Prostate gland (tissue), 2 donors: ENCODE measurements around the gene GRID1. TPM values are rescaled to one million over a fixed set of nuclear protein-coding genes. Genes with fewer than 3 reads are reported as not detected.

Source experiments
- DNase-seq: peaks from one replicate; pipeline ENCODE4 v3.0.0-alpha.2; 2019; ENCODE audit warnings: low spot score
- H3K27ac ChIP-seq, 2 donors: fragments of 200-600 bp; sonication (generic); 2 replicates each; pipeline ENCODE4 v1.5.1; 2017 to 2019
- H3K27me3 ChIP-seq: fragments of 200-600 bp; sonication (generic); replicated peaks from 2 replicates; pipeline ENCODE4 v1.5.1; 2019; ENCODE audit not compliant: insufficient read depth
- H3K36me3 ChIP-seq, 2 donors: fragments of 200-600 bp; sonication (generic); 1 replicate in 1 of 2; 2 replicates in 1 of 2; pipeline versions ENCODE4 v1.5.1 to v1.8.1; 2017 to 2019
- H3K4me1 ChIP-seq: fragments of 200-600 bp; sonication (generic); replicated peaks from 2 replicates; pipeline ENCODE4 v1.5.1; 2019
- H3K4me3 ChIP-seq, 2 donors: fragments of 200-600 bp; sonication (generic); 2 replicates each; pipeline ENCODE4 v1.5.1; 2017 to 2019
- H3K9me3 ChIP-seq: fragments of 200-600 bp; sonication (generic); 2 replicates; pipeline ENCODE4 v1.5.1; 2017
- CTCF ChIP-seq, 4 experiments: fragments of 200-600 bp in 2 of 4; fragments of 450-650 bp in 2 of 4; sonication (generic) in 2 of 4; IDR thresholded peaks; 1 replicate in 3 of 4; 2 replicates in 1 of 4; pipeline ENCODE4 v1.5.1; 2016 to 2019; ENCODE audit warnings: antibody characterized with exemption in 4 of 4, mild to moderate bottlenecking in 2 of 4, moderate library complexity in 2 of 4
- POLR2A ChIP-seq: fragments of 450-650 bp; IDR thresholded peaks from one replicate; pipeline ENCODE4 v1.6.1; 2016; ENCODE audit warnings: antibody characterized with exemption, mild to moderate bottlenecking
- POLR2AphosphoS5 ChIP-seq: sonication (generic); formaldehyde crosslinking; IDR thresholded peaks from one replicate; pipeline ENCODE4 v1.6.1; 2017; ENCODE audit warnings: antibody characterized with exemption
- WGBS: methylation state at CpG from one replicate; pipeline ENCODE4 v1.1.5; 2018; 5-methylcytosine and 5-hydroxymethylcytosine counted together
- intact Hi-C: fragments of 100-400 bp; cut with DNase I; formaldehyde crosslinking; loops from one replicate; pipeline ENCODE4 v1.14.2; 2022
- total RNA-seq, 2 donors: library from RNA; depleted of rRNA; stranded (reverse); fragments of >200 nt; gene quantifications; one replicate each; pipeline ENCODE4 v1.1.0, GENCODE V29; 2016

GRID1 gene
- total RNA-seq, 2 donors from 2014 or later = 1.0 to 10.0 TPM

DNA sequence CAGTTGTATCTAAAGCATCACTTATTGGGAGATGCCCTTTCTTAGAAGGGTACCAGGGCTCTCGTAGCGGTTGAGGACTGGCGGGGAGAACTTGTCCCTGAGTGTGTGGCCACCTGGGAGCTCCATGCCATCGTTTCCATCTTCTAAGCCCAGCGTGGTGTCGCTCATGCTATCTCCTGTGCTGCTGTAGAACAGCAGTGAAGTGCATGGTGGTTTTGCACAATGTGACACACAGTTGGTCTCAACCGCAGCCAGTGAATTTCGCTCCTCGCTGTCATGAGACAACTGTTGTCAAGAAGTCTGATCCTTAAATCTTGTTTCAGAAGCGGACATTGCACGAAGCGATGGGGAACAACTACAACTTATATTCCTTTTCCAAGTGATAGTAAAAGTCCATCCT, 283.4 kb downstream of the GRID1 start:
- 85% methylated on average over 12 of the region's 12 CpGs for WGBS
- Histone ChIP-seq H3K36me3 (no peaks in the 10 kb centered on the region), H3K9me3 (no peaks in the 10 kb centered on the region), H3K4me3 (no peak overlapping the region), H3K27ac (no peak overlapping the region), H3K4me1 (no peaks in the 10 kb centered on the region), H3K27me3 (no peaks in the 10 kb centered on the region)
- intact Hi-C loops = no loop called here
- DNase-seq = no peak
- TF ChIP-seq POLR2A = no peak
- no peak for TF ChIP-seq POLR2AphosphoS5
- TF ChIP-seq CTCF (IDR thresholded peaks at IDR 0.05) = no peak

- Histone ChIP-seq H3K36me3 (no peaks in the 10 kb centered on the region), H3K4me1 (no peaks in the 10 kb centered on the region), H3K4me3 (no peak overlapping the region), H3K27ac (no peak overlapping the region), H3K9me3 (no peaks in the 10 kb centered on the region), H3K27me3 (no peaks in the 10 kb centered on the region)
- intact Hi-C loops = no loop called here
- TF ChIP-seq POLR2AphosphoS5 = no peak
- no peak for TF ChIP-seq CTCF (IDR thresholded peaks at IDR 0.05)
- TF ChIP-seq POLR2A = no peak
- no peak for DNase-seq
- 82% methylated on average over 3 of the region's 3 CpGs for WGBS
Measured at GRCh38 chr10:86082556-86082955, 284.0 kb downstream of the GRID1 start.

DNA sequence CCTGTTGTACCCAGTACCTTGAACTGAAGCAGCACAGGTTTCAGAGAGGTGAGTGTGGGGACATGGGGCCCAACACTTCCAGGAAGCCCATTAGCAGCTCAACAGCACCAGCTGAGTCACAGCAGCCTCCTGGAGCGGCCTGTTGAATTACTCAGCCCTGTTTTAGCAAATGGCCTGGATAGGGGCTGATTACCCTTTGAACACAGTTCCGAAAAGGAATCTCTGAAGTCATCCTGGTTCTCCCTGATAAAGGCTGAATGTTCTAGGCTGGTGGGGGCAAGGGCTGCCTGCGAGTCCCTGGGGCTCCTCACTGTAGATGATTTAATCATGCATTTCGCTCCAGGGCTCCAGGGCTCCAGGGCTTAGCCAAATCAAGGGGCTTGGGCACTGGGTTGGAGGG, 287.5 kb downstream of the GRID1 start:
- intact Hi-C loops = no loop called here
- H3K27me3 ChIP-seq = no peaks in the 10 kb centered on the region
- H3K27ac ChIP-seq = no peak overlapping the region
- no peaks in the 10 kb centered on the region for H3K36me3 ChIP-seq
- DNase-seq = no peak
- no peaks in the 10 kb centered on the region for H3K9me3 ChIP-seq
- 66% methylated on average over 4 of the region's 4 CpGs for WGBS
- TF ChIP-seq CTCF (IDR thresholded peaks at IDR 0.05) (no peak), POLR2A (no peak), POLR2AphosphoS5 (no peak)
- H3K4me3 ChIP-seq = no peak overlapping the region
- H3K4me1 ChIP-seq = no peaks in the 10 kb centered on the region

DNA sequence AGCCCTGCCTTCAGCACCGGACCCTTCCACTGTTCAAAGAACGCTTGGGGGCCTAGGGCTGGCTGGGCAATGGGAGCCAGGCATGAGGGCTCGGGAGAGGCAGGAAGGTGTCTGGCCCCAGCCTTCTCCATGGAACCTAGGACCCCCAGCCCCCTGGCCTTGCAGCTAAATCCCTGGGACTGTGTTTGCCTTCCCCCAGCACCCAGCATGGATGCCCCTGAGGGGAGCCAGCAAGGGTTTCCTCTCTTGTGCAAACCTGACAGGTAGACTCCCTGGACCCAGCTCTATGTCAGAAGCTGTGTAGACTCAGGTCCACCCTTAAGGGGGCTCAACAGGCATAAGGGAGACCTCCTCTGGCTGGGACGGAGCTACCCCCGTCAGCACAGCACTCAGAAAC, 288.0 kb downstream of the GRID1 start:
- H3K4me3 ChIP-seq = no peak overlapping the region
- WGBS = 61% methylated on average over 5 of the region's 5 CpGs
- H3K27me3 ChIP-seq = no peaks in the 10 kb centered on the region
- TF ChIP-seq CTCF (IDR thresholded peaks at IDR 0.05) (no peak), POLR2AphosphoS5 (no peak), POLR2A (no peak)
- H3K36me3 ChIP-seq = no peaks in the 10 kb centered on the region
- H3K27ac ChIP-seq = no peak overlapping the region
- intact Hi-C loops = no loop called here
- H3K4me1 ChIP-seq = no peaks in the 10 kb centered on the region
- no peak for DNase-seq
- no peaks in the 10 kb centered on the region for H3K9me3 ChIP-seq

DNA sequence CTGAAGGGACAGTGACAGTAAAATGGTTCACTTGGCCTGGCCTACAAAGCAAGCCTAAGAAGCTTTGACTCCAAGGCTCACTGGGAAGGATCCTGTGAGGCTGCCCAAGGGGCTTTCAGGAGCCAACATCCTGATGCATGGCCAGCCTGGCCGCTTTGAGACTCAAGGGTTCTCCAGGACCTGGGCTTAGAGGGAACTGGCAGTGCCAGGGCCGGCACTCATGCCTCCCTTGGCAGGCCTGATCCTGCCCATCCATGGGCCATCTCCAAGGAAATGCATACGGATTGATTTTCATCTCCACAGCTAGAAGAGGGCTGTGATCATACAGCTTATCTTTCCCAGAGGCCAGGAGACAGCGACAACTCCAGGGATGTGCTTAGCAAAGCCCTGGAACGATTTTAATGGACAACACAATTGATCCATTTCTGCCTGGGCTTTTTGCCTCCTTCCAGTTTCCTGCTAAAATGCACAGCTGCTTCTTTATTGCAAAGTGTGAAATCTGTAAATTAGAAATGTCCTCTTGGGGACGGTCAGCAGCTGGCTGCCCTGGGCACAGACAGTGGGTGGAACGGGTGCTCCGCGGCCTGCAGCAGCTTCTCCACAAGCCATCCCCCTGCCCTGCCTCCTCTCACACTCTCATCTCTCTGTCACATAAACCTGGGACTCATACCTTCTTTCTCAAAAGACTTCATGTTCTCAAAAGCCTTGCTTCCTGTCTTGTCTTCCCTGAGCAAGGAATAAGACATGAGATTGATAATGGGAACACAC, 288.5 kb downstream of the GRID1 start:
- DNase-seq = no peak
- Histone ChIP-seq H3K4me3 (no peak overlapping the region), H3K36me3 (no peaks in the 10 kb centered on the region), H3K27me3 (no peaks in the 10 kb centered on the region), H3K27ac (no peak overlapping the region), H3K4me1 (no peaks in the 10 kb centered on the region), H3K9me3 (no peaks in the 10 kb centered on the region)
- intact Hi-C loops = no loop called here
- WGBS = 76% methylated on average over 9 of the region's 9 CpGs
- no peak for TF ChIP-seq POLR2A
- TF ChIP-seq CTCF (IDR thresholded peaks at IDR 0.05) = no peak
- TF ChIP-seq POLR2AphosphoS5 = no peak
